Neural progenitor cell (in vitro differentiated cells): ENCODE results near the gene MAD1L1.

Source experiments
- CTCF ChIP-seq: fragments of 200-600 bp; sonication (generic); IDR thresholded peaks from 2 replicates; pipeline ENCODE4 v1.5.1; 2017; ENCODE audit warnings: antibody characterized with exemption, mild to moderate bottlenecking
- EZH2 ChIP-seq: fragments of 200-600 bp; sonication (generic); IDR thresholded peaks from 2 replicates; pipeline ENCODE4 v1.6.1; 2017; ENCODE audit warnings: antibody characterized with exemption, mild to moderate bottlenecking, moderate library complexity
- EZH2phosphoT487 ChIP-seq: fragments of 200-600 bp; sonication (generic); IDR thresholded peaks from 2 replicates; pipeline ENCODE4 v1.6.1; 2017; ENCODE audit warnings: antibody characterized with exemption

- TF ChIP-seq EZH2 (no peak), CTCF (no peak), EZH2phosphoT487 (no peak)
Observed at GRCh38 chr7:2045559-2046405, 187.0 kb downstream of the MAD1L1 start.
